ELF-1 (cell line): Measurements from ENCODE around the gene SMIM41.

Source experiments
- DNase-seq: peaks from one replicate; pipeline ENCODE4 v3.0.0-alpha.2; 2016; ENCODE audit warnings: low read depth, low spot score

SMIM41 gene

DNA sequence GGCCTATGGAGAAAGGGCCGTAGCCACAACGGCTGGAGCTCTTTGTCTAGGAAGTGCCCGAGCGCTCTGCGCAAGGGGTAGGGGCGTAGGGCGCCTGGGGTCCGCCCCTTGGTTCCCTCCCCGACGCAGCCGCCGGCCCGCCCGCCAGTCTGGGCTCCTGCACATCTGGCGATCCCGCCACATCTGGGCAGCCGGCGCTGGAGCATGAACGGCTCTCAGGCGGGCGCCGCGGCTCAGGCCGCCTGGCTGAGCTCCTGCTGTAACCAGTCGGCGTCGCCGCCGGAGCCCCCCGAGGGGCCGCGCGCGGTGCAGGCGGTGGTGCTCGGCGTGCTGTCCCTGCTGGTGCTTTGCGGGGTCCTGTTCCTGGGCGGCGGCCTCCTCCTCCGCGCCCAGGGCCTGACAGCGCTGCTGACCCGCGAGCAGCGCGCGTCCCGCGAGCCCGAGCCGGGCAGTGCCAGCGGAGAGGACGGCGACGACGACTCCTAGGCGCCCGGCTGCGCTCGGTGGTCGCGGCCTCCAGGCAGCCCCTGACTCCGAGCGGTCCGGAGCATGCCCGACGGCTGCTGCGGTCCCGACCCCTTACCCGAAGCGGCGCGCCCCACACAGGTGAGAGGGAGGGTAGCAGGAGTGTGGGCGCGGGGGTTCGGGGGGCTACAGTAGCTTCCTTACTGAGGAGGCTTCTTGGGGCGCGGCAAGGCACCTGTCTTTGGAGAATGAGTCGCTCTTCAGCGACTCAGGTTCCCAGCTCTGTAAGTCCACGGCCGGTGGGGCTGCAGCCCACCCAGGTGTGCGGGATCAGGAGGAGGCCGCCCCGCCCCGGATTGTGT lies at the start of gene SMIM41:
TSS of gene SMIM41 (plus strand) at position 129 of the 827 bp plus-strand sequence. CDS start at position 205, 76 bp downstream.
- DNase-seq, result no peak

- no peak for DNase-seq
Measured at GRCh38 chr12:52032446-52032803, 47.1 kb upstream of the SMIM41 start.

GRCh38 chr12:52032804-52033445 lies 46.6 kb upstream of the SMIM41 start:
- DNase-seq, result peak; percentile 97

DNA sequence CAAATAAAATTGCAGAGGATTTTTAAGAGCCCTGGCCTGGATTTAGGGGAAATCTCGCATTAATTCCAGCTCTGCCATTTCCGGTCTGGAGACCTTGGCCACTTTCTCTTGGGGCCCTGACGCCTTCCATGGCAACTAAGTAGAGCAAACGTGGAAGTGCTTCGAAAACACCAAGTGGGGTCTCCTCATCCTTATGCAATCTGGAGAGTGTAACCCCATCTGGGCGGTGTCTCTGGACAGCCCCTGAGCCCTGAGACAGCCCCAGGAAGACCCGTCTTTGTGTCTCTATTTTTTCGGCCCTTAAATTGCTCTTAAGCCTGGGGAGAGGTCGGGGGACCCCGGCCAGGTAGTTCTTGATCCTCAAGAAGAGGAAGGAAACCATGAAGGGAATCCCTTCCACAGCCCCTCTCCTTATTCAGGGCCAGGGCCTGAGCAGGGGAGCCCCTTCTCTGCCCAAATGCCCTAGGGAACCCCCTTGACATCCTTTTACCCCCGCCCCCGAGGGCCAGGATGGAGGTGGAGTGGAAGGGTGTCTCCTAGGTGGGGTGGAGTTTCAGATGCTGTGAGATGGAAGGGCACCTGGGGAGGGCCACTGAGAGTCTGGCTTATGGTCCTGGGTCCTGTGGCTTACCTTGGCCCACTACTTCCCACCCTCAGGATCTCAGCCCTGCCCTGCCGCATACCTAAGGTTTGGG lies 45.9 kb upstream of the SMIM41 start:
- no peak for DNase-seq

- DNase-seq, result no peak
Measured at GRCh38 chr12:52035190-52035589, 44.3 kb upstream of the SMIM41 start.

DNA sequence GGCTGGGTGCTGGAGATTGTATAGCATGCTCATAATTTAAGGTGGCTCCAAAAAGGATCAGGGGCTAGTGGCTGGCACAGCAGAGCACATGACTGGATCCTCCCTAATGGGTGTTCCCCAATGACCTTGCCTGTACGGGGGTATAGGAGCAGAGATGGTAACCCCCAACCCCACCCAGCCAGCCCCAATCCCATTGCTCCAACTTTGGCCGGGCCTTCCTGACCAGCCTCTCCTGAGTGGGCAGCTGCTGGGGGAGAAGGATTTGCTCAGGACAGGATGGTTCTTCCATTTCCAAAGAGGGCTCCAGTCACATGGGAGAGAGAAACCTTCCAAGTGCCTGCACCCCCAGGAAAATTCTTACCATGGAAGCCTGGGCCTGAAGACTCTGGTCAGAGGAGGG lies 43.6 kb upstream of the SMIM41 start:
- no peak for DNase-seq

DNA sequence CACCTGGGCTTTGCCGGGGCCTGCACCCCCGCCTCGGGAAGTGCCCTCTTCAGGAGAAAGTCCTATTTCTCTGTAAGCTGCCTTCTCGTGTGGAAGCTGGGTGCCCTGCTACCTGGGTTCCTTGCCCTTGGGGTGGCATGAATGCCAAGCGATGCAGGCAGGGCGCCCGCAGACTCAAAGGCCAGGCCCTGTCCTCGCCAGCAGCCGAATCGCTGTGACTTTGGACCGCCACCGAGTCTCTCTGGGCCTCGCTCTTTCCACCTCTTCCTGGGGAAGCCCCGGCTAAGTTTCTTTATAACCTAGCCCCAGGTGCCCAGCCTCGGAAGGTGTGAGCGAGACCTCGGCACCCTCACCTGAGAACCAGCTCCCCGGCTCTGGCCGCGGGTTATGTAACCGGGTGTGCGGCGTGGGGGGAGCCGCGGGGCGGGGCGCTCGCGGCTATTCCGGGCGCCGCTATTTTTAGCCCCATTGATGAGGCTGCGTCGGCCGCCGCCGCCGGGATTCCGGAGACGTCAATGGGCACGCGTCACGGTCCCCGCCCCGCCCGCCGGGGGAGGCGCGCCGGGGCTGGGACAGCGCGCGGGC lies 42.8 kb upstream of the SMIM41 start:
- peak; percentile 74 for DNase-seq

DNA sequence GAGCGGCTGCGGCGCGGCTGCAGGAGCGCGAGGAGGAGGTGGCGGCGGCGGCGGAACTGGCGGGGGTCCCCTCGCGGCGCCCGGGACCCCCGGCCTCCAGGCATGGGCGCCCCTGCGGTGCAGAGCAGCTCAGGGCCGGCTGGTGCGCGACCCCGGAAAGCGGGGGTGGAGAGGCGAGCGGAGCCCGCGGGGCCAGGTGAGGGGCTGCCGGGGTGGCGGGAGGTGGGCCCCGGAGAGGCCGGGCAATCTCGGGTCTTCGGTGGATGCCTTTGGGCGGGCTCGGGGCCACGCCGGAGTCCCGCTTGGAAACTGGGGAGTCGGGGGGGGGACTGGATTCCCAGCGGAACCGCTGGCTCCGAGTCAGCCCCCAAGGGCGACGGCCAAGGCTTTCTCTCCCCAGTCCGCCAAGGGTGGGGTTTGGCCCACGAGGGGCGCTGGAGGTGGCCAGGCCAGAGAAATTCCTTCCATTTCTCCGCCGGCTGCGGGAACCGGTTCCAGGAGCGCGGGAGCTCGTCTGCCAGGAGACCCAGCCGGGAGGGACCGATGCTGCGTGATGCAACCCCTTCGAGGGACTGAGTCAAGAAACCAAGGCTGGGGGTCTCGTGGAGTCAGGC lies 42.1 kb upstream of the SMIM41 start:
- DNase-seq, result peak; percentile 72

GRCh38 chr12:52038447-52038846 lies 41.1 kb upstream of the SMIM41 start:
- DNase-seq, result no peak

DNA sequence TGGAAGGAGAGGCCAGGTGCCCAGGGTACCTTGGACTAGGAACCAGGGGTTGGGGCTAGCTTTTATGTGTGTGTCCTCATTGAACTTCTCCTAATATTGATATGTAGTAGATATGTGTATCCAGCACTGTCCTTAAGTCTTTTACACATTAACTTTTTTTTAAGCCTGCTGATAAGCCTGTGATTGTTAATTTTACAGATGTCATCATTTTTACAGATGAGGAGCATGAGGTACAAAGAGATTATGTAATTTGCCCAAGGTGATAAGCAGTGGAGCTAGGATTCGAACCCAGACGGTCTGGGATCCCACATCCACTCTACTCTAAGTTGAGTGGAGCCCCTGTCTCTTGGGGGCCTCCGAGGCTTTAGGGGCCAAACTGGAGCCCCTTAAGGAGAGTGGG lies 38.5 kb upstream of the SMIM41 start:
- DNase-seq, result no peak

- DNase-seq, result peak; percentile 77
Measured at GRCh38 chr12:52041695-52042123, 37.8 kb upstream of the SMIM41 start.

DNA sequence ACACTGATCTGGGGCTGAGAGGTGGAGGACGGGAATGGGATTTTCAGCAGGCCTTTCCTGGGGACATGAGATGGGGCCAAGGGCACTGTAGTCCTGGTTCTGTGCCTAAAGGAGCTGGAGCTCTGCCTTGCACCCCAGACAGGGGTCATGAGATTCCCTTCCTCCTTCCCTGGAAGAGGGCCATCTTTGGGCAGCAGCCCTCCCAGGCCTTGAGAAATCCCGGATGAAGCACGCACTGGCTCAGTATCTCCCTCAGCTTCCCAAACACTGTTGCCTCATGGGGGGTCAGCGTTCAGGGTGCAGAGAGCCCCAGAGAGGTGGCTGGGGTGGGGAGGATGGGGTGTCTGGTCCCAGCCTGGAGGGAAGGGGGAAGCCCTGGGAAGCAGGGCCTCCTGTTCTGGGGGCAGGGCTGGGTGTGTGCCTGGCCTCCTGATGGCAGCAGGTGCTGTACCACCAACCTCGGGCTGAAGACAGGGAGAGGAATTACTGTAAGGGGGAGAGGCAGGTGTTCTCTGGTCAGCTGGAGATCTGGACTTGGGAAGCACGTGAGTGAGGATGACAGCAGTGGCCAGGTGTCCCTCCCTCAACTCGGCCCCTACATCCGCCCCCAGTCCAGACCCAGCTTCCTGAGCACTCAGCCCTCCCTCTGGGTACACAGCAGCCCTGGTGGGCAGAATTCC lies 36.7 kb upstream of the SMIM41 start:
- DNase-seq, result no peak

GRCh38 chr12:52043386-52044212 lies 35.9 kb upstream of the SMIM41 start:
- no peak for DNase-seq

DNA sequence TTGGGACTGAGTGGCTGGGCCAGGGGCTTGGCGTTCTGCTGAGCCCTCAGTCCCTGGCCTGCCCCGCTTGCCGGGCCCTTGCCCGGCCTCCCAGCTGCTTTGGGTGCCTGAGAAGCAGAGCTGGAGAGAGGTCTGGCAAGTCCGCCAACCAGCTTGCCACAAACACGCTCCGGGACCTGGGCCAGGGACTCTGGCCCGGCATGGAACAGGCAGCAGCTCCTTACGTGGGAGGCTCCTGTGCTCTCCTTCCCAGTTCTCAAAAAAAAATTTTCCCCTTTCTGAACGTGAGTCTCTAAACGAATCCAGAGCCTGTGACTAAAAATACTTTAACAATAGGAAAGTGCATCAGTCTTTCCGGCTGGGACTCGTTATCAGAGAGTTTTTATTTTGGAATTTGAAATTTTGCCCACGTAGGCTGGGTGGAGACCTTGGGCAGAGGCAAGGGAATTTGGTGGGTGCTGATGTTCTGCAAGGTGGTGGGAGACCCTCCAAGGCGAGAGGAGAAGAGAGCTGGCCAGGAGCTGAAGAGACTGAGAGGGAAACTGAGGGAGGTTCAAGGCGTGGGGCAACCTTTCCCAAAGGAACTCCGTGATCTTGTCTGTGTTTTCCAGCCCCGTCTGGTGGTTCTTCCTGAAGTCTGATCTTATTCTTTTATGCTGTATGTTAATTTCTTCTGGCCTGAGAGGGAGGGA lies 35.1 kb upstream of the SMIM41 start:
- DNase-seq, result no peak

DNA sequence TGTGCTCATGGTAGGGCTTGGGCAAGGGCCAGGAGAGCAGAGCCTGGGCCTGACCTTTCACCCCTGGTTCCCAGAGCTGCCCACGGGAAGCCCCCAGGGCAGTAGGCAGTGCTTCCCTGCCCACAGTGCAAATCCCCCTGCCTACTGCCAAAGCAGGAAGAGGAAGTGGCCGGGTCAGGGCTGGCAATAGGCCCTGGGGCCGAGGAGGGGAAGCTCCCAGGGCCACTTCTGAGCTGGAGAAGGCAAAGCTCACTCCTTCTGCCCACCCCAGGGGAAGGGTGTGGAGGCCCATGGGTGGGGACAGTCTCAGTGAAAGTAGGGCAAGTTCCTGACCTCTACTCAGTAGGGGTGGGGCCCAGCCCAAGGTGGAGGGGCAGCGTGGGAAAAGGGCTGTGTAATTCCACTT lies 33.7 kb upstream of the SMIM41 start:
- no peak for DNase-seq

- no peak for DNase-seq
Measured at GRCh38 chr12:52046859-52047258, 32.6 kb upstream of the SMIM41 start.

- DNase-seq, result no peak
Measured at GRCh38 chr12:52049286-52049685, 30.2 kb upstream of the SMIM41 start.

DNA sequence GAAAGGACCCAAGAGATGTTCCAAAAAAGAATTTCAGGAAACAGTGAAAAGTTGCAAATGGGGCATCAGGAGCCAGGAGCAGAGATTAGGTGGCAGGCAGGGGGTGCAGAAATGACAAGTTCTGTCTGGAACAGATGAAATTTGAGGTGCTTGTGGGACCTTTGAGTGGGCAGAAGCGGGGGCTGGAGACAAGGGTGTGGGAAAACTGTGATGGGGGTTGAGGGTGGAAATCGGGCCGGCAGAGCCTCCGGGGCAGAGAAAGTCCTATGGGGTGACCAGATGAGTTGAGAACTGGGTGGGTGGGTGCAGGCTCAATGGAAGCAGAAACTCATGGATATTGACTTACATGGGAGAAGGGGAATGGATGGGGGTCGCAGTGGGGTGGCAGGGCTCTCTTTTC lies 29.8 kb upstream of the SMIM41 start:
- no peak for DNase-seq

DNA sequence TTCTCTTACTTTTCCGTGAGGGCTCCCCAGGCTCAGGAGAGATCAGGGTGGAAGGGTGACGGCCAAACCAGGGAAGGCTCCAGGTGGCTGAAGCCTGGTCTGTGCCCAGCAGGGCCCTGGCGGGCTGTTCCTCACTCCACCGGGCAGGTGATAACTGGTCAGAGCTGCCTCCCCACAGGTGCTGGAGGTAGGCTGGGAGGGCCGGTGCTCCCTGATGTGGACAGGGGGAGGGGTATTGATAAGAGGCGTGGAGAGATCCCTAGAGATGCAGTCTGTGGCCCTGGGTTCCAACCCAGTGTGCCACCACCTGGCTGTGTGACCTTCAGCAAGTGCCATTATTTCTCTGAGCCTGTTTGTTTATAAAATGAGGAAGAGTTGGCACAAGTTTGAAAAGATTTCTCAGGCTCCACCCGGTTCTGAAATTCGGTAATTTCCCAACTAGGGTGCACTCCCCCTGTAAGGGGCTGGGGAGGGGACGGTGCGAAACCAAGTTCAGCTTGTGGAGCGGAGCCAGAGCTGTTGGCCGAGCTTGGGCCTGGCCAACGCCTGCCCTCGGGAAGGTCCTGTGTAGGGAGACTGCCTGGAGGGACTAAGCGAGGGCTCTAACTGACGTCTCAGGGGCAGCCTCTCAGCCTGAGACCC lies 29.3 kb upstream of the SMIM41 start:
- peak; percentile 70 for DNase-seq
